Forelimb muscle (tissue), 1 donor: ENCODE measurements around the gene SLC8A1. TPM values are rescaled to one million over a fixed set of nuclear protein-coding genes. Genes with fewer than 3 reads are reported as not detected.

Experiments
- DNase-seq: peaks from one replicate; pipeline ENCODE4 v3.0.0-alpha.2; 2013; ENCODE audit warnings: low read depth
- polyA plus RNA-seq: library from polyadenylated mRNA; unstranded; fragments of 120-200 nt; gene quantifications from one replicate; pipeline ENCODE4 v1.2.1, GENCODE V29; 2013; ENCODE audit not compliant: insufficient read length

Gene SLC8A1
- polyA plus RNA-seq, 1 donor: 6.5 TPM

GRCh38 chr2:40386177-40386576, 65.7 kb downstream of the SLC8A1 start:
- DNase-seq: no peak

- no peak for DNase-seq
Measured at GRCh38 chr2:40384714-40385113, 67.2 kb downstream of the SLC8A1 start.

DNA sequence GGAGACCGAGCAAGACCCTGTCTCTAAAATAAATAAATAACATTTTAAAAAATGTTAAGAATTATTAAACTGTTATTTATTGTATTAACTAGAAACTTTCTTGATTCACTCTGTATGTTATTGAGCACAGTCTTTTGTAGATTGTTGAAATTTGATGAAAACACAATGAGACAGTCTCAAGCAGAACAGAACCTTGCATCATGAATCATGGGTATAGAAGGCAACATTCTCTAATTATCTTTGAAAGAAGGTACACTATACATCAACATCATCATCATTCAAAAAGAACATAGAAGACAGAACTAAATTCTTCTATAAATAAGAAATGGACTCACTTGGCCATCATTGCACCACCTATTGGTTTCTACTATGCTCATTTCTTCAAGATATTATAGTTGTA, 67.7 kb downstream of the SLC8A1 start:
- DNase-seq: no peak

GRCh38 chr2:40380721-40381120, 71.2 kb downstream of the SLC8A1 start:
- no peak for DNase-seq

DNA sequence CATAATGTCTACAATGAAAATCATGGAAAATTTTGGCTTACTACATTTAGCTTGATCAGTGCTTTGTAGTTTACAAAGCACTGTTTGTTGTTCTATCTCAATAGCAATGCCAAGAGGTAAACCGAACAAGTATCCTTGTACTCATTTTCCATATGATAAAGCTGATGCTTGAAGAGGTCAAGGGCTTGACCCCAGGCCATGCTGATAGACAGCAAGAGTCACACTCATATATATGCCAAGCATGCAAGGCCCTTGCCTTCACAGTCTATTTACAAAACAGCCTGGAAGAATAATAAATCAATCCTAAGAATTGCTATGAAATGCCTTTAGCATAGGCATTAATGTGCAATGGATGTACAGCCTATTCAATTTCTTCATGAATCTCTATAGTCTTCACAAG, 71.8 kb downstream of the SLC8A1 start:
- DNase-seq: no peak

- no peak for DNase-seq
Measured at GRCh38 chr2:40374543-40375240, 77.2 kb downstream of the SLC8A1 start.

- no peak for DNase-seq
Measured at GRCh38 chr2:40373111-40373510, 78.8 kb downstream of the SLC8A1 start.

GRCh38 chr2:40372283-40372985, 79.5 kb downstream of the SLC8A1 start:
- DNase-seq: no peak

DNA sequence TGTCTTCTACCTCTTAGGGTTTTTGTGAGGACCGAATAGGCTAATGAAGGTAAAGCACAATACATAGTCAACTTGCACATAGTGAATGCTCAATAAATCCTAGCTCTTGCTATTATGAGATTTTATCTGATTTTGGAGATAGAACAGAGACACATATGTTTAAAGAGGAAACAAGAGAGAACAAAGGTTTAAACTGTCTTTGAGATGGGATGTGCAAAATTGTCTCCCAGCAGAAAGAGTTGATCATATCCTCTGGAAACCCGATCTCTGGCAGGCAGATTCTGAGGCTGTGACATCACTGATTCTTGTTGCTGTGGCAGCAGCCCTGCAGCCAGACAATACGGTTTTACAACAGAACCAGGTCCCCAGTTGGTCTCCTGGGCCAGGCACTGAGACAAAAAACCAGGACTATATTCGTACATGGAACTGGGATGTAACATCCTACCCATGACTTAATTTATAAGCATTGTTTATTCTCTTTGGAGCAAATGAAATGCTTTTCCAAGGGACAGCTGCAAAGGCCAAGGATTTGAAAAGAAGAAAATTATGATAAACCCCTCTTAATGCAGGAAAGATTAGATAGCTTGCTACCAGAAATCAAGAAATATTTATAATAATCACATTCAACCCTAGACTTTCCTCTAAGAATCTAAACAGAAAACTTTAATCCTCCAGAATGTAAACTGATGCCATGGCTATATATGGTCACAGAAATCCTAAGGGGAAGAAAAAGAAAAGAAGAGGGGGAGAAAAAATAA, 80.2 kb downstream of the SLC8A1 start:
- no peak for DNase-seq

- DNase-seq: no peak
Measured at GRCh38 chr2:40370007-40370395, 81.9 kb downstream of the SLC8A1 start.

- no peak for DNase-seq
Measured at GRCh38 chr2:40369267-40370006, 82.5 kb downstream of the SLC8A1 start.

- no peak for DNase-seq
Measured at GRCh38 chr2:40367652-40368051, 84.2 kb downstream of the SLC8A1 start.

DNA sequence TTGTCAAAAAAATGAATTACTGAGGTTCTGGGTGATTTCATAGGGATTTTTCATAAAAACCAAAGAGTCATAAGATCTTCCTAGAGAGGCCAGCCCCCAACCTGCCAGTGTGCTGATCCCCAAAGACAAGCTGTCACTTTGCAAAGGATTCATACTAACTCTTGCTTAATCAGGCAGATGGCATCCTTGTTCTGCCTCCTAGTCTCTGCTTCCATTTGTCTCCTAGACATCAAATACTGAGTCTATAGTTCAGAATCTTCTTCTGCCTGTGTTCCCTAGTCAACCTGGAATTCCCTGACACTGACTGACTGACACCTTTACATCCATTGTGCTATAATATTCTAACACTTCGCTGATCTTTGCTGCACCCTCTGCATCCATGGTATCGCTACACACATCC, 84.9 kb downstream of the SLC8A1 start:
- DNase-seq: no peak

GRCh38 chr2:40364151-40364874, 87.6 kb downstream of the SLC8A1 start:
- DNase-seq: no peak

DNA sequence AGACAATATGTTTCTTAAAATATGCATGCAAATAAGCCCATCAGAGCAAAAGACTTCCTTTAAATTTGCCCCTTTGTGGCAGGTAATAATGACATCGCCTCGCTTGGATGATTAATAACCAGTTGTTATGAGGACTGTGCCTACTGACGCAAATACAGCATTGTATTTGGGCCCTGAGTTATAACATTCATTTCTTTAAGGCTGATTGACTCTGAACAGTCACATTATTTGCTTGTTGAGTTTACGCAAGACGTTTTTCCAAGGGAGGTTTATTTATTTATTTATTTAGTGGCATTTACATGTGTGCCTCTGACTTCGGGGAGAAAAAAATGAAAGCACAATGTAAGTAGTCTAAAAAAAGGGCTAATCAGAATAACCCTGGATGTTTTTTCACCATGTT, 88.3 kb downstream of the SLC8A1 start:
- no peak for DNase-seq

DNA sequence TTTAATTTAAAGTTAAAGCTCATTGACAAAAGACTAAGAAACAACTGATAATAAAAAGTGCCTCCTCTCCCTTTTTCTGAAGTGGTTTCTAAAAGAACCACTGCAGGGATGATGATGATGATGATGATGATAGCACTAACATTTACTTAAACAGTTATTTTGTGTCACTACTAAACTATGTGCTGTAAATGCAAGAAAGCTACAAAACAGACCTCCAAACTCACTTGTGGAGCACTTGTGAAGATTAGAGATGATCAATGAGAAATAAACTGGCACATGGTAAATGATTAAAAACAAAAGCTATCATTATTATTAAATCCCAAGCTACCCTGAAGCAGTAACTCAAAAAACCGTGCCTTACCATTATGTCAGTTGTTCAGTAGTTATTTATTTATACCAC, 88.7 kb downstream of the SLC8A1 start:
- no peak for DNase-seq

- DNase-seq: no peak
Measured at GRCh38 chr2:40361478-40361877, 90.4 kb downstream of the SLC8A1 start.

DNA sequence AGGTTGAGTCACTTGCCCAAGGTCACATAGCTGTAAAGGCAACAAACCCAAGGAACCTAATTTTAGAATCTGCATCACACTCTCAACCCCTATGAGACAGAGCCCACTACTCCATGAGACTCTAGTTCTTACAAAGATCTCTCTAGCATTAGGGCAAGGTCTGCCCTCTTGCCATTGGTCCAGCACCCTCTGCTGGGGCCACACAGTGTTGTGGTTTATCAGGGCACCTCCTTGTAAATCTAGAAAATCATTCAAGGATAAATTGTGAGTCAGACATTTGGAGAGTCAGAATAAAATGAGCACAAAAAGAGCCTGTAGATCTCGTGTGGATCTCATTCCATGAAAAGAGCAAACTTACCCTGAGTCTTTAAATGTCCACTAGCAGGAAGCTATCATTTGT, 91.2 kb downstream of the SLC8A1 start:
- DNase-seq: no peak

DNA sequence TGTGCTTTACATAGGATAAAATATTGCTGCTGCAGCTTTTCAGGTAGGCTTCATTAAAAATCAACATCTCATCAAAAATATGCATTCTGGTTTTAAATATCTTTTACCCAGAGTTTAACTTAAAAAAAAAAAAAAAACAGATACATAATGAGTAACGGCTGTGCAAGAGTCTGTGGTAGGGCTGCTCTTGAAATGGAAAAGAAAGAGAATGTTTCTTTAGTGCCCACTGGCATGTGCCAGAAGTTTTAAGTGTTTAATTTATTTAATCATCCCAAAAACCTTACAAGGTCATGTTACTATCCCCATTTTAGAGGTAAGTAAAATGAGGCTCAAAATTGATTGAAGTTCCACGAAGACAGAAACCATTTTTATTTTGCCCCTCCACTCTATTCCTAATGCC, 92.1 kb downstream of the SLC8A1 start:
- DNase-seq: no peak

- DNase-seq: no peak
Measured at GRCh38 chr2:40358783-40359182, 93.1 kb downstream of the SLC8A1 start.

DNA sequence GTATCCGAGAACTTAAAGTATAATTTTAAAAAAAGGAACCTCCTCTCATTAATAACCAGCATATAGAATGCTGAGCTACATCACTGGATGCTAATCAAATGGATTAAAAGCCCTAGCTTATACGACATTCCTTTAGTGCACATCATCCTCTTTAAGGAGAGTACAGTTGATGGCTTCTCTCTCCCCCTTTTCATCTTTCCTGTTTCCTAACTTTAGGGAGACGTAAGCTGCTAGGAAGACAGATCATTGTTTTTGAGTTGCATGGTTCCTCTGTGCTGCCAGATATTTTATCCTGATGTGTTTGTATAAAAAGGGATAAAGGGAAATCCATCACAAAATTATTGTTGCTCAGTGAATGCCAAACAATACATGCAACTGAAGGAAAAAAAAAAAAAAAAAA, 94.2 kb downstream of the SLC8A1 start:
- DNase-seq: no peak
